ENCODE data around the gene OR52K1.
"Not testable (repeated sequence)": the region's sequence is repeated elsewhere in the genome, so short reads cannot be mapped to it uniquely, and the experiment has no call there.

- TF ChIP-seq, protein P1, sequence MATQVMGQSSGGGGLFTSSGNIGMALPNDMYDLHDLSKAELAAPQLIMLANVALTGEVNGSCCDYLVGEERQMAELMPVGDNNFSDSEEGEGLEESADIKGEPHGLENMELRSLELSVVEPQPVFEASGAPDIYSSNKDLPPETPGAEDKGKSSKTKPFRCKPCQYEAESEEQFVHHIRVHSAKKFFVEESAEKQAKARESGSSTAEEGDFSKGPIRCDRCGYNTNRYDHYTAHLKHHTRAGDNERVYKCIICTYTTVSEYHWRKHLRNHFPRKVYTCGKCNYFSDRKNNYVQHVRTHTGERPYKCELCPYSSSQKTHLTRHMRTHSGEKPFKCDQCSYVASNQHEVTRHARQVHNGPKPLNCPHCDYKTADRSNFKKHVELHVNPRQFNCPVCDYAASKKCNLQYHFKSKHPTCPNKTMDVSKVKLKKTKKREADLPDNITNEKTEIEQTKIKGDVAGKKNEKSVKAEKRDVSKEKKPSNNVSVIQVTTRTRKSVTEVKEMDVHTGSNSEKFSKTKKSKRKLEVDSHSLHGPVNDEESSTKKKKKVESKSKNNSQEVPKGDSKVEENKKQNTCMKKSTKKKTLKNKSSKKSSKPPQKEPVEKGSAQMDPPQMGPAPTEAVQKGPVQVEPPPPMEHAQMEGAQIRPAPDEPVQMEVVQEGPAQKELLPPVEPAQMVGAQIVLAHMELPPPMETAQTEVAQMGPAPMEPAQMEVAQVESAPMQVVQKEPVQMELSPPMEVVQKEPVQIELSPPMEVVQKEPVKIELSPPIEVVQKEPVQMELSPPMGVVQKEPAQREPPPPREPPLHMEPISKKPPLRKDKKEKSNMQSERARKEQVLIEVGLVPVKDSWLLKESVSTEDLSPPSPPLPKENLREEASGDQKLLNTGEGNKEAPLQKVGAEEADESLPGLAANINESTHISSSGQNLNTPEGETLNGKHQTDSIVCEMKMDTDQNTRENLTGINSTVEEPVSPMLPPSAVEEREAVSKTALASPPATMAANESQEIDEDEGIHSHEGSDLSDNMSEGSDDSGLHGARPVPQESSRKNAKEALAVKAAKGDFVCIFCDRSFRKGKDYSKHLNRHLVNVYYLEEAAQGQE (IDR thresholded peaks at IDR 0.05; ENCODE audit: low read depth): not testable (repeated sequence)
- TF ChIP-seq, protein P2, sequence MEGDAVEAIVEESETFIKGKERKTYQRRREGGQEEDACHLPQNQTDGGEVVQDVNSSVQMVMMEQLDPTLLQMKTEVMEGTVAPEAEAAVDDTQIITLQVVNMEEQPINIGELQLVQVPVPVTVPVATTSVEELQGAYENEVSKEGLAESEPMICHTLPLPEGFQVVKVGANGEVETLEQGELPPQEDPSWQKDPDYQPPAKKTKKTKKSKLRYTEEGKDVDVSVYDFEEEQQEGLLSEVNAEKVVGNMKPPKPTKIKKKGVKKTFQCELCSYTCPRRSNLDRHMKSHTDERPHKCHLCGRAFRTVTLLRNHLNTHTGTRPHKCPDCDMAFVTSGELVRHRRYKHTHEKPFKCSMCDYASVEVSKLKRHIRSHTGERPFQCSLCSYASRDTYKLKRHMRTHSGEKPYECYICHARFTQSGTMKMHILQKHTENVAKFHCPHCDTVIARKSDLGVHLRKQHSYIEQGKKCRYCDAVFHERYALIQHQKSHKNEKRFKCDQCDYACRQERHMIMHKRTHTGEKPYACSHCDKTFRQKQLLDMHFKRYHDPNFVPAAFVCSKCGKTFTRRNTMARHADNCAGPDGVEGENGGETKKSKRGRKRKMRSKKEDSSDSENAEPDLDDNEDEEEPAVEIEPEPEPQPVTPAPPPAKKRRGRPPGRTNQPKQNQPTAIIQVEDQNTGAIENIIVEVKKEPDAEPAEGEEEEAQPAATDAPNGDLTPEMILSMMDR (IDR thresholded peaks at IDR 0.05 in 2 of 3, conservative IDR thresholded peaks at IDR 0.05 in 1 of 3; ENCODE audit: borderline replicate concordance in 1 of 3, insufficient read depth in 1 of 3, low read depth in 2 of 3, low read length in 2 of 3): not testable (repeated sequence)
- not testable (repeated sequence) for TF ChIP-seq MAX (IDR thresholded peaks at IDR 0.05); EGR1 (IDR thresholded peaks at IDR 0.05; ENCODE audit: low read depth); ATF3 (IDR thresholded peaks at IDR 0.05); SRF (IDR thresholded peaks at IDR 0.05; ENCODE audit: low read depth); POLR2A (IDR thresholded peaks at IDR 0.05; ENCODE audit: borderline replicate concordance, extremely low read depth, insufficient read depth, insufficient read length); POLR2AphosphoS5 (IDR thresholded peaks at IDR 0.05; ENCODE audit: low read depth, low read length); SIN3A (IDR thresholded peaks at IDR 0.05; ENCODE audit: low read depth)
These were observed 49.2 kb downstream of the OR52K1 start for GRCh38 chr11:4531686-4532085.

All from HCT116 (cell line).